CD4-positive, alpha-beta T cell treated with Interleukin-6 for 4 hours (primary cell): ENCODE results near the gene ALK.

ENCODE experiments used
- DNase-seq: peaks from one replicate; pipeline ENCODE4 v3.0.0-alpha.2; 2020; ENCODE audit warnings: mixed read lengths

ALK gene

DNA sequence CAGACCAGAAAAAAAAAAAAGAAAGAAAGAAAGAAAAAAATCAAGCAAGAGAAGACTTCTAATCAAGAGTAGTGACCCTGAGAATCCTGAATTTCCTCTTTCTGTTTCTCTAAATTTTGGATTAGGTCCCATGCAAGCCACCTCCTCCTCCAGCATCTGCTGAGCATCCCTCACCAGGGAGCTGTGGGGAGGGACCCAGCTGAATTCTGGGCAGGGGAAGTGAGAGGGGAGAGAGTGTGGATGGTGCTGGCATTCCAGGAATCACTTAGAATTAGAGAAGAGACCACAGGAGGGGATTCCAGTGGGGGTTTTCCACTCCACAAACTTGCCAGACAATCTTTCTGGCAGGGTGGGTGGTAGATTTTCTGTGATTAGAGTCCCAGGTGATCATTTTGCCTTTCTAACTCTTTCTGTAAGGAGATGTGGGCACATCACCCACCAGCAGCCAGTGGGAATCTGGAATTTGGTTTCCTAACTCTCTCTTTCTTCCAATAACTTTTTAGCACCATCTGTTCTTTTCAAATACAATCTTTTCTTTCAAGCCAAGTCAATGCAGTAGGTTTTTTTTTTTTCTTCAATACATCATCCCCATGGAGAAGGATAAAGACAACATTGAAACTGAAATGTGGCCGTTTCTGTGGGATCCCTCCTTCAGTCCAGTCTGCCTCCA is 526.9 kb downstream of the ALK start:
- no peak for DNase-seq

DNA sequence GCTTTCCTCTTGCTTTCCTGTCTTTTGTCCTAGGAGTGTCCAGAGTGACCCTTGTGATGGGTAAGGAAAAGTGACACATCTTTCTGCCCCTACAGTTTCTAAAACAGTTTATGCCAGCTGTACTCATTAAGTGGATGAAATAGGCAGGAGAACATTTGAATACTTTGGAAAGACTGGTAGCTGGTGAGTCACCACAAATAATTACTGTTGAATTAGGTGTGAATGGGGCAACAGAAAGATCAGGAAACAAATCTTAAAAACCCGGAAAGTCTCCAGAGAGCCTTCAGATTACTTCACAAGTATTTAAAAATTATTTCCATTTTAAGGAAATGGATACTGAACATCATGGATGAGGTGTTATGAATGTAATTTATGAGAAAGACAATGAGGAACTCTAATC is 527.7 kb downstream of the ALK start:
- no peak for DNase-seq

- no peak for DNase-seq
Observed at GRCh38 chr2:29392774-29393173, 528.6 kb downstream of the ALK start.

DNA sequence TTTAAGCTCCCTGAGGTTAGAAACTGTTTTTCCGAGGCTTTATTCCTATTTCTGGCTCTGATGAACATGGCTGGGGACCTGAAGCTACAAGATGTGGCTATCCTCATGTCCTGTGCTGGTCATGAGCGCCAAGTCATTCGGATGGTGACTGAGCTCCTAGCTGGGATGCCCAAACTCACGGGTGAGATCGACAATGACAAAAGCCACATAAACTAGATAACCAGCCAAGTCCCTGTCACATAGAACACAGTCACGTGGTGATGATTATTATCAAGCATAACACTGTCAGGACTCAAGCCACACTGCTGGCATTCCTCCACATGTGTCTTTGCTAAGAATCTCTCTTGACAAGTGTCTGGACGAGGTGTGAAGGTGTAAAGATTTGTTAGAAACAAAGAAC is 531.2 kb downstream of the ALK start:
- DNase-seq = no peak

GRCh38 chr2:29389686-29390085 is 531.7 kb downstream of the ALK start:
- DNase-seq = no peak

- DNase-seq = no peak
Observed at GRCh38 chr2:29388071-29388470, 533.3 kb downstream of the ALK start.

DNA sequence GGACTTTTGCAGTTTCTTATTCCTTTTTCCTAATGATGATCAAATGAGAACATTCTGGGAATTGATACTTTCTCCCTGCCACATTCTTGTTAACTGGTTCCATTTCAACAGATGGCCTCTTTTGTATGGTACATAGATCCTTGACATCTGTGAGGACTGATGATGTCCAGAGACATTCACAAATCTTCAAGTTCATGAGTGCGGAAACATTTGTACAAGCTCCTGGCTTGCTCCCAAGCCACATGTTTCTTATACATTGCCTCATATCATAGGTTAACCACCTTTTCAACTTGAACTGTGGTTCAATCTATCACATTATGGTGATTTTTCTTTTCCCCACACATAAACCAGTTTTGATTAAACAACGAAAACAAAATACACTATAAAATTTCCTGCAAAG is 538.9 kb downstream of the ALK start:
- DNase-seq = no peak

GRCh38 chr2:29377788-29378187 is 543.6 kb downstream of the ALK start:
- no peak for DNase-seq

DNA sequence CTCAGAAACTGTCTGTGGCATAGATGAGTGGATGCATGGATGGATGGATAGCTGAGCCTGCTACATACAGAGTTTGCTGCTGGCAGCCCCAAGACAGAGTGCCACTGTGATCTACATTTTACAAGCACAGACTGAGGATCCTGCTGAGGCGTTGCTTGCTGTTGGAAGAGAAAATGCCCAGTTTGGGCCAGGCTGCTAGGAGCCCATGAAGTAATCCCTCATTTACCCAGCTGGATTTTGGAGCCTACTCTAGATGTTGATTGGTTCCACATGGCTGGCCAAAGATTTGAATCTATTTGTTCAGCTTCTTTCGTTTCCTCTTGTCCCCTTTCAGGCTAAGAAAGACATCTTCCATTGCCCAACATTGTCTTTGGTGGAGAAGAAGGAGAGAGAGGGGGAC is 544.8 kb downstream of the ALK start:
- DNase-seq = no peak

DNA sequence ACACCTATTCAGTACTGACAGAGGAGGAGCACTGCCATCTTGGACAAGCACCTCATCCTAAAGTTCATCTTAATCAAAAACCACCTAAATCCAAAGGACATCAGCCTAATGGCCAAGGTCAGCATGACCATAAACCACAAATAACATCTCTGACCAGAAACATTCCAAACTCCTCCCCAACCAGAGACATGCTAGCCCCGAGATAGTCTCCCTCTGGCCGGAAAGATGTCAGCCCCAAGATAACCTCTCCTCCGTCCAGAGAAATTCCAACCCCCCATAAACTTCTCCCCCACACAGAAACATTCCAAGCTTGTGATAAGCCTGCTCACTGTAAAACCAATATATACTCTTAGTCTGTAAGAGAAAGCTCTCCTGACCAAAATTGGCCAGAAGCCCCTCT is 545.5 kb downstream of the ALK start:
- DNase-seq = no peak

DNA sequence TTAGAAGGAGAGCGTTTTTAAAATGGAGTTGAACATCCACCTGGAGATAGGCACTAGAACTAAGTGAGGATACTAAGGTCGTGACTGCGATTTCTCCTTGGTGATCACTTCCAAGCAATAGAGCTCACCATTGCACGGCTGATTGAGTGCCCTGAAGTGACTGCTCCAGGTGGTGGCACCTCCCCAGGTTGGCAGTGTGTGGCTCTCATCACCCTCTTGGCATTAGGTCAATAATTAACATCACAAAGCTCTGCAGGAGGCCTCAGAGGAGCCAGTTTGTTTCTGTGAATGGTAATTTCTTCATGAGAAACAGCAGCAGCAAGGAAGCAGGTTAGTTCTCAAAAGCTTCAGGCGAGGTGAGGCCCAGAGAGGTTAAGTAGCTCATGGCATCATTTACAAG is 546.6 kb downstream of the ALK start:
- no peak for DNase-seq

GRCh38 chr2:29373870-29374269 is 547.5 kb downstream of the ALK start:
- DNase-seq = no peak

- no peak for DNase-seq
Observed at GRCh38 chr2:29372185-29372584, 549.2 kb downstream of the ALK start.

GRCh38 chr2:29370581-29371125 is 550.7 kb downstream of the ALK start:
- no peak for DNase-seq

DNA sequence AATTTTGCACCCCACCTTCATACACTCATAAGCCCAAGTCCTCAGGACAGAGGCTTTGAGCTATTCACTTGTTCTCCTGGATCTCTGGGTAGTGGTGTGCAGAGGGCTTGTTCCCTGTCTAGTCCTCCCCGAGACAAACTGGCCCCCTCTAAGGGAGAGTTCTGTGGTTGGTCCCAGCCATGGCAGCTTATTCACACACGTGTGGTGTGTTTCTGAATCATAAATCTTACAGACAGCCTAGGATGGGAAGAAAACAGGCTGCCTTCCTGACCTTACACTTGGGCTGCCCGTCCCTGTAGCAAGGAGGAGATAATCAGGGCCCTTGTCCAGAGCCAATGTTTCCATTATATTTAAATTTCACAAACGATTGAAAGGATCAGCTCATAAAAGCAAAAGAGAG is 551.2 kb downstream of the ALK start:
- no peak for DNase-seq

DNA sequence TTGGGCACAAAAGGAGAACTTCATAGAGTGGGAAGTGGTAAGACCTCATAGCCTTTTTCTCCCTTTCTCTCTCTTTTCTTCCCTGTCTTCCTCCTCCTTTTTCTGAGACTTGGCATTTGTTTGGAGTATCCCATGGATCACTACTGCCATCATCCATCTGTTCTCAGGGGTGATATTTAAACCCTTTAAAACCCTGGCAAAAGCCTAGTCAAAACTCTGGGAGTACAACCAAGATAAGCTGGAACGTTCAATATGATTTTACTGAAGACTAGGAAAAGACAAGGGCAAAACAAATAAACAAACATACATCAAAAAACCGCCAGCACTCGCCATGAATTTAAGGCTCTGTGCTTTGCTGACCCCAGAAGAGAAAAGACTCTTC is 552.7 kb downstream of the ALK start:
- no peak for DNase-seq

GRCh38 chr2:29367986-29368658 is 553.3 kb downstream of the ALK start:
- DNase-seq = no peak

DNA sequence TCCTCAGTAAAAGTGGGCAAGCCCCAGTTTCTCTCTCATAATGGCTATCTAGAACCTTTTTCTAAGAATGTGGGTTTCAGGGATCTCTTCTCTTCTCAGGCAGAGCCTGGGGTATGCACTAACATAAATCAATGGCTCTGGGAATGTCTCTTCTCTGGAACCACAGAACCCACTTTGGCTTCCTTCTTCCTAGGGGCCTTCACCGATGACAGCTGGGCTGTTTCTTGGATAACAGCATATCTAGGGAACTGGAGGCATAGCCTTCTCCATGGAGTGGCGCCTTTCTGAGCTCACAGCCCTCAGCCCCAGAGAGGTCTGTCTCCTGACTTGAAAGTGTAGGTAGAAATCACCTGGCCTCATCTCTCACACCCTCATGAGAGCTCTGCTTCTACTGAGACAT is 558.3 kb downstream of the ALK start:
- no peak for DNase-seq

DNA sequence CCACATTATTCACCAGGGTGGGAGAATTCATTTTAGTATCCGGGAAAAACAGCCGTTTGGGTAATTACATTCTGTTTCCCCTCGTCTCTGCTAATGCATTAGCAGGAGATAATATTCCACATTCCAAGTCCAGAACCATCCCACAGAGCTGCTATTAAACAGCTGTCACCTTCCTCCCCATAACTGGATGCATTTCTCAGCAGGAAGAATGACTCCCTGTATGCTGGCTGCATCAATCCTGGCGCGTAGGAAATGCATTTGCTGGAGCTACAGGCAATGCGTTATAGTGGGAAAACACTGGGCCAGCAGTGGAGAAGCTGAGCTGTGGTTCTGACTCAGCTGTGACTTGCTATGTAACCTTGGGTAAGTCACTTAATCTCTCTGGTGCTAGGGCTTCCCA is 560.2 kb downstream of the ALK start:
- no peak for DNase-seq

DNA sequence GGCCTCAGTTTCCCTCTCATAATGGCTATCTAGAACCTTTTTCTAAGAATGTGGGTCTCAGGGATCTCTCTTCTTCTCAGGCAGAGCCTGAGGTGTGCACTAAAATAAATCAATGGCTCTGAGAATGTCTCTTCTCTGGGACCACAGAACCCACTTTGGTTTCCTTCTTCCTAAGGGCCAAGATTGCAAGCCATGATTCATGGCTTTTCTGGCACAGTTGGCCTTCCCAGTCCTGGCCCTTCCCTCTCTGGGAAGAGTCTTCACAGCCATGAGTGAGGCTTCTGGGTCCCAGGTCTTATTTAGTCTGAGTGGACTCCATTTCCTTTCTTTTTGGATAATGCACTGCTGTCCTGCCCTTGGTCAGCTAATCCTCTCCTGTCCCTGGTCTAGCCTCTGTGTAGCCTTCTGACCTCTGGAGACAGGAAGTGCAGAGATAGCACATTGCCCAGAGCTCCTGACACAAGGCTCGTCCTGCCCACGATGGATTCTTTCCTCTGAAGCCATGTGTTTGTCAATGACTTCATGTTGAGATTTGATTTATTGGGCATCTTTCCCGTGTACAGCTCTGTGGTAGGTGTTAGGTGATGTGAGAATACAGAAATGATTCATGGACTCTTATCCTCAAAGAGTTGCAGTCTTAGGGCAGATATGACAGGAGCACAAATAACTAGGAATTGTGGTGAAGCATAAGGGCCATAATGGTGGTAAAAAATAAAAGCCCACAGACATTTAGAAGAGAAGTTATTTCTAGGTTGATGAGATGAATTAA is 561.2 kb downstream of the ALK start:
- DNase-seq = no peak

GRCh38 chr2:29353403-29353991 is 567.9 kb downstream of the ALK start:
- DNase-seq = no peak

- no peak for DNase-seq
Observed at GRCh38 chr2:29351916-29352591, 569.3 kb downstream of the ALK start.

- no peak for DNase-seq
Observed at GRCh38 chr2:29351248-29351647, 570.1 kb downstream of the ALK start.
